ENCODE measurements around the gene ARHGAP44.

DNA sequence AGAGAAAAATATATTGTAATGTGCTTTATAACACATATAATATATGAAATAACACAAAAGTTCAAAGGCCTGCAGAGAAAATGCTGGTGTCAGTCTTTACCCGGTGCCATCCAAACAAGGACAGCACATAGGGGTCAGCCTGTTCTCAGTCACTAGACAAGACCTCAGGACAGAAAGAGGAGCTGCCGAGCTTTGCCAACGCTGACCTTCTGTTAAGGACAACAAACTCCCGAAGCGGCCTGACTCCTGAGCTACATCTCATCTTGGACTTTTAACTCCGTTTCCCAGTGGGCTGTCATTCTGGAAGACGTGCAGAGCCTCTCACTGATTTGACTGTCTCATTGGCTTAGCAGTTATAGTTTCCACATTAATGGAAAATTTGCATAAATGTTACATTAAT, 221.7 kb downstream of the ARHGAP44 start:
- TF ChIP-seq, protein P1, sequence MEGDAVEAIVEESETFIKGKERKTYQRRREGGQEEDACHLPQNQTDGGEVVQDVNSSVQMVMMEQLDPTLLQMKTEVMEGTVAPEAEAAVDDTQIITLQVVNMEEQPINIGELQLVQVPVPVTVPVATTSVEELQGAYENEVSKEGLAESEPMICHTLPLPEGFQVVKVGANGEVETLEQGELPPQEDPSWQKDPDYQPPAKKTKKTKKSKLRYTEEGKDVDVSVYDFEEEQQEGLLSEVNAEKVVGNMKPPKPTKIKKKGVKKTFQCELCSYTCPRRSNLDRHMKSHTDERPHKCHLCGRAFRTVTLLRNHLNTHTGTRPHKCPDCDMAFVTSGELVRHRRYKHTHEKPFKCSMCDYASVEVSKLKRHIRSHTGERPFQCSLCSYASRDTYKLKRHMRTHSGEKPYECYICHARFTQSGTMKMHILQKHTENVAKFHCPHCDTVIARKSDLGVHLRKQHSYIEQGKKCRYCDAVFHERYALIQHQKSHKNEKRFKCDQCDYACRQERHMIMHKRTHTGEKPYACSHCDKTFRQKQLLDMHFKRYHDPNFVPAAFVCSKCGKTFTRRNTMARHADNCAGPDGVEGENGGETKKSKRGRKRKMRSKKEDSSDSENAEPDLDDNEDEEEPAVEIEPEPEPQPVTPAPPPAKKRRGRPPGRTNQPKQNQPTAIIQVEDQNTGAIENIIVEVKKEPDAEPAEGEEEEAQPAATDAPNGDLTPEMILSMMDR (conservative IDR thresholded peaks at IDR 0.05; ENCODE audit: low read length), result no peak
- TF ChIP-seq EZH2phosphoT487 (IDR thresholded peaks at IDR 0.05; ENCODE audit: borderline replicate concordance, low read depth, low read length), result no peak

Data from OCI-LY7 (cell line).